GM18498 (cell line): ENCODE data around the gene PAX7.

ENCODE experiments used
- ATAC-seq: cut with Tn5 transposase; IDR thresholded peaks from one replicate; pipeline ENCODE4 v1.9.1; 2021; ENCODE audit warnings: mild to moderate bottlenecking, moderate library complexity; ENCODE audit not compliant: unreplicated experiment

The PAX7 gene

GRCh38 chr1:18618546-18619466 lies 11.8 kb upstream of the PAX7 start:
- ATAC-seq, result no peak

DNA sequence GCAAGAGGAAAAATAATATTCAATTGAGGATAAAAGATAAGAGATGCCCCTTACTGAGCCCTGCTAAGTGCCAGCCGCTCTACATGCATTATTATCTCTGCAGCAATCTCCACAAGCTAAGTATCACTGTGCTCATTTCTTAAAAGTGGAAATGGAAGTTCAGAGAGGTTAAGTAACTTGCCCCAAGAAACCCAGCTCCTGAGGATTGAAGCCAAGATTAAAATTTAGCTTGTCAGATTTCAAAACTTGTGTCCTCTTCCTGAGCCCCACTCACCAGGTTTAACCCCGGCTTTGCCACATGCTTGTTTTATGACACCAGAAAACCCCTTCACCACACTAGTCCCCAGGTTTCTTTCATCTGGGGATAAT lies 11.2 kb upstream of the PAX7 start:
- no peak for ATAC-seq

GRCh38 chr1:18628511-18628910 lies 2.1 kb upstream of the PAX7 start:
- ATAC-seq, result no peak

DNA sequence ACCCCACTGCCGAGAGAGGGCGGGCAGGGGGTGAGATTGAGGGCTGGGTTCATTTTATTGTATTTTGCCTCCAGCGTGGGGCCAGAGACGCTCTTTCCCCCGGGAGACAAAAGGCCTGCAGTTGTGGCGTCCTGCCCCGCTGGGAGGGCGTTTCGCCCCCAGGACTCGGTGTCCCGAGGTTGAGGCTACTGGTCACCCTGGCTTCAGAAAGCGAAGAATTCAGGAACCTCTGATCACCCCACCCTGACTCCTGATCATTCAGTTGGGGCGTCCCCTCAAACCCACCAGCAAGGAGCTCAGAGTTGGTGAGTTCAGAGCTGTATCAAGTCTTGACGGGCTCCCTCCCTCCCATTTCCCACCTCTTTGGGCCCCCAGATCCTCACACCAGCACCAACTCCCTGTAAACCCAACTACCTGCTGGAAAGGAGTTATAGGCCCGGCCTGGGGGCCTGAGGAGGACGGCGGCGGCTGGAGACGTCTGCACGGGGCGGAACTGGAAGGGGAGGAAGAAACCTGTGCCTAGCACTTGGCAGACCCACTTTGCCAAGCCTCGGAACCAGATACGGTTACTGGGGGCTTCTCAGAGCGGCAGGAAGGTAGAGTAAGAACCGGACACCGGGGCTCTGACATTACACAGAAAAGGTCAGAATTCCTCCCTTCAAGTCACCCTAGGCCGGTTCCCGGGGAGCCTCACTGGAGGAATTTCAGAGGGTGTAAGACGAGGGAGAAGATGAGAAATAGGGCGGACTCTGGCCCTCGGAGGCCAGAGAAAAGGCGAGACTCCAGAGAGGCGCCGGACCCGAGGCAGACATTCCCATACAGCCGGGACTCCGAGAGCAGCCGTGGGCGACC lies 761 bp upstream of the PAX7 start:
- no peak for ATAC-seq

DNA sequence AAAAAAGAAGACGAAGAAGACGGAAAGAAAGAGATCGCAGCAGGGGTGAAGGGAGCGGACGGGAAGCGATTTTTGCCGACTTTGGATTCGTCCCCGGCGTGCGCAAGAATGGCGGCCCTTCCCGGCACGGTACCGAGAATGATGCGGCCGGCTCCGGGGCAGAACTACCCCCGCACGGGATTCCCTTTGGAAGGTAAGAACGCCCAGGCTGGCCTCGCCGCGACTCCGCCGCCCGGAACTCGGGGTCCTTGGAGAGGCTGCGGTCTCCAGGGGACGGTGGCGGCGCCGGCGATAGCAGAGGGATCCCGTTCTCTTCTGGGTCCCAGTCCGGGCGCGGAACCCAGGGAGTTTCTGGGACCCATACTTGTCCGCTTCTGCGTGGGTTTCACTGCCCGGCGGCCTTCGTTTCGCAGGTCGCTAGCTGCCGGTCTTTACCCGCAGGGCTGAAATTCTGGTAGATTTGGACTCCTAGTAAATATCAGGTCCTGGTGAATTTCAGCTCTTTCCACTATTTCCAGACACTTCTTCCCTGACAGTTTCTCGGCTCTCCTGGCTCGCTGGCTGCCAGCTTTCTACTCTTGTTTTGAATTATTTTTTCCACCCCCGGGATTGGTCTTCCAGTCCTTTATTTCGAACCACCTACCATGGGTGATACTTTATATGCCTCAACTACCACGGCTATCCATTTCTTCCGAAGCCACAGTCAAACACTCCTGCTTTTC lies 1.0 kb downstream of the PAX7 start:
- no peak for ATAC-seq

GRCh38 chr1:18632218-18632588 lies 1.6 kb downstream of the PAX7 start:
- no peak for ATAC-seq

GRCh38 chr1:18632783-18633421 lies 2.3 kb downstream of the PAX7 start:
- no peak for ATAC-seq

DNA sequence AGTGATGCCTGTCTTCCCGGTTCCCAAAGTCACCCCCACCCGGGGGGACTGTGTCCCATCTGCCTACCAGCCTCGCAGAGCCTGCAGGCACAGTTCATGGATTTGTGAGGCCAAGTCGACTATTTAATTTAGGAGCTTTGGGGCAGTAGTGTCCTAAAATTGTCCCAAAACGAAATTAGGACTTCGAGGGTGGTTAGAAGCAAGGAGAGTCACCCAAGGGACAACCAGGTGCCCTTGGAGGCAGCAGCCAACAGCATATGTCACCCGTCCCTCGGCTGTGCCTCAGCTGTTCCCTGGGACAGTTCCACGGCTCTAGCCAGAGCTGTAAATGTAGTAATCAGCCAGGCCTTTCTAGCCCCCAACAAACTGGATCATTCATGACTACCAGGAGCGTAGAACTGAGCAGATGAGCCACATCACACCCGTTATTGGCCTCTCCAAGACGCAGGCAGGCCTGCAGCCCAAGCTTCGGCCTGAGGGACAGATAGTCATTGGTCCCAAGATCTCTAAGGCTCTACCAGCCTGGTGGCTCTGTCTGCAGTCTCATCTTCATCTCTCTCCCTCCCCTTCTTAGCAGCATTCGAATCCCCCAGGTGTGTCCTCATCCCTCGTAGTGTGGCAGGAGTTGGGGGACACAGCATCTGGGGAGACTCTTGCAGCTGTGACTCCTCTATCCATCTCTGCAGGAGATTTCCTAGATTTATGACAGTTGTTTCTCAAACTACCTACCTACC lies 2.9 kb downstream of the PAX7 start:
- no peak for ATAC-seq

DNA sequence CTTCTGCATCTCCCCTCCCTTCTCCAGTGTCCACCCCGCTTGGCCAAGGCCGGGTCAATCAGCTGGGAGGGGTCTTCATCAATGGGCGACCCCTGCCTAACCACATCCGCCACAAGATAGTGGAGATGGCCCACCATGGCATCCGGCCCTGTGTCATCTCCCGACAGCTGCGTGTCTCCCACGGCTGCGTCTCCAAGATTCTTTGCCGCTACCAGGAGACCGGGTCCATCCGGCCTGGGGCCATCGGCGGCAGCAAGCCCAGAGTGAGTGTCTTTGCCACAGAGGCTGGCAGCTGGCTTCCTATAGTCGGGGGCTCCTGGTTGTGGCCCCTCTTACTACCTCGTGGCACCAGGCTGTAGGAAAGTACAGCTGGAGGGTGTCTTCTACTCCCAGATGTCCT lies 3.6 kb downstream of the PAX7 start:
- ATAC-seq, result no peak

GRCh38 chr1:18635070-18635577 lies 4.5 kb downstream of the PAX7 start:
- no peak for ATAC-seq

- ATAC-seq, result no peak
These were observed 5.4 kb downstream of the PAX7 start for GRCh38 chr1:18635891-18636595.

DNA sequence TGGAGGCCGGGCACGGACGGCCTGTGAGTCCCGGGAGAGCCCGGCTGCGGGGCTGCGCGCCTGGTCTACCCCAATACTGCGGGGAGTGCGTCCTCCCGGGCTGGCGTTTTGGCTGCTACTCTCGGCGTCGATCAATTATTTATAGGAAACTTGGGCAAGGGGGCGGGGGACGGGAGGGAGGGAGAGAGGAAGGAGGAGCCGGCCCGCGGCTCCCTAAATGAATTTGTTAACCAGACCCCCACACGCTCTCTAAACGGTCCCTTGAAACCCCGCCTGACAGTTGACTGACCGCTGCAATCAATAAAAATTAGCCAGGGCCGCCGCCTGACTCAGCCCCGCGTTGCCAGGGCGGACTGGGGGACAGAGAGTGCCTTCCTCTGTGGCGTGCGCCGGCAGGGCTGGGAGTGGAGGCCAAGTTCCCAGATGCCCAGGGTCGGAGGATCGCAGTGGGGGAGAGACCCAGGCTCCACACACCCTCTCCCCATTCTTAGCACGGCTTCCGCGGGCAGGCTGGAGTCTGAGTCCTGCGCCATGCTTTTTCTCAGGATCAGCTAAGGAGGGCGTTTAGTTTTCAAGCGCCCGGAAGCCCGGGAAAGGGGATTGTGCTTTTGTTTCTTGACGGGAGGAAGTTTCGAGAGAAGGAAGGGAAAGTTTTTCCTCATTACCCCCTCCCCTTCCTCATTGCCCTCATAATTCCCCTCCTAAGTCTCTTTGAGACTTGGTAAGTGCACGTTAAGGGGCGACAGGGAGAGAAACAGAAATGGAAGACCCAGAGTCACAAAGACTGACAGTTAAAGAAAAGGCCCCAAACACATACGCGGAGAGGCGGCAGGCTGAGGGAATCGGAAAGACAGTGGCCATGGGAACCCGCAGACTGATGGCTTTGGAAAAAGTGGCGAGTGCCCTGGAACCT lies 6.2 kb downstream of the PAX7 start:
- no peak for ATAC-seq

- ATAC-seq, result no peak
These were observed 6.9 kb downstream of the PAX7 start for GRCh38 chr1:18637511-18637960.

DNA sequence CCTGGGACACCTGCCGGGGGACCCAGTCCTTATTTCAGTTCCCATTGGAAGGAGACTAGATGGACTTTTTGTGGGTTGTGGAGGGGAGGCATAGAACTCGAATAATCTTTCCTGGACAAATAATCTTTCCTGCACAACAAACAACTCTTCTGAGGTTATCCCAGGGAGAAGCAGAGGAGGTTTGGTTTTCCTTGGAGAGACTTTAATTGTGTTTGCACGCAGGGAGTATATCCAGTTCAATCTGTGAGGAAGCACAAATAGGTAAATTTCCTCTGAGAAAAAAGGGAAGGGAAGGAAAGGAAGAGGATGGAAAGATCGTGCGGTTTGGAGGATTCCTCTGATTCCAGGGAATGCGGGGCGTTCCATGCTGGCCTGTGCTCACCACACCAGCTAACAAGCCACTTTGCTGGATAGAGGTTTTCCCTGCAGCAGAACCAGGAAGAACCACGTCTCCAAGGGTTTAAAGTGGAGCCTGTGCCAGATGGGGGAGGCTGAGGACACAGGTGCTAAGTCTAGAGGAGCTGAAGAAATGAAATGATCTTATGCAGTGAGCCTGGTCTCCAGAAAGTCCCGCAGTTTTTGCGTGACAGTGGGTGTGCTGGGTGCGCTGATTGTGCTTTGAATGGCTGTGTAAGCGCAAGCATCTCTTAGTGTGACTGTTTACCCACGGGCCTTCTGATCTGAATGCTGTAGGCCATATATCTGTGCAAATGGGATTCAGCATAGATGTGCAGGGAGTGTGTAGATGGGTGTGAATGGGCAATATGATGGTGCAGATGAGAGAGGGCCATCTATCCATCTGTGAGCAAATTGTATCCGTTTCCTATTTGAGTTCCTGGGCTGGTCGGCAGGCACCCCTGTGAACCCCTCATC lies 7.6 kb downstream of the PAX7 start:
- ATAC-seq, result no peak

DNA sequence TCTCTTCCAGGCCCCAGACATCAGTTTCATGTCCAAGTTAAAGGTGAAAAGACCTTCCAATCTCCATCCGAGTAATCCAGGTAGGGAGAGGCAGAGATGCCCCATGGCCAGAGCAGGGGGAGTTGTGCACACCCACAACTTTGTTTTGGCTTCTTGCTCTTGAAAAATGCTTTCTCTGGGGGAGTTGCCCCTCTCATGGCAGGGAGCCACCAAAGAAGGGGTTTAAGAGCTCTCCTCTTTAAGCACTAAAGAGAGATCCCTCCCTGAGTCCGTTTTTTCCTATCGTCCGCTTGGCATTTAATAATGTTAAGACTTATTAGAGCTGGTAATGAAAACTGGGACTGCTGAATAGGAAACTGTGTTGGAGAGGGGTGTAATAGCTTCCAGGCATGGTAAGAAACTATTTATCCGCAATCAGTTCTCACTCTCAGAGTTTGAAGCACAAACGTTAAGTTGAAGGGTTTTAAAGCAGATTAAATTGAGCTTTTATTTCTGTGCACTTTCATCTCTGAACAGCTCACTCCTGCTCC lies 8.3 kb downstream of the PAX7 start:
- no peak for ATAC-seq

DNA sequence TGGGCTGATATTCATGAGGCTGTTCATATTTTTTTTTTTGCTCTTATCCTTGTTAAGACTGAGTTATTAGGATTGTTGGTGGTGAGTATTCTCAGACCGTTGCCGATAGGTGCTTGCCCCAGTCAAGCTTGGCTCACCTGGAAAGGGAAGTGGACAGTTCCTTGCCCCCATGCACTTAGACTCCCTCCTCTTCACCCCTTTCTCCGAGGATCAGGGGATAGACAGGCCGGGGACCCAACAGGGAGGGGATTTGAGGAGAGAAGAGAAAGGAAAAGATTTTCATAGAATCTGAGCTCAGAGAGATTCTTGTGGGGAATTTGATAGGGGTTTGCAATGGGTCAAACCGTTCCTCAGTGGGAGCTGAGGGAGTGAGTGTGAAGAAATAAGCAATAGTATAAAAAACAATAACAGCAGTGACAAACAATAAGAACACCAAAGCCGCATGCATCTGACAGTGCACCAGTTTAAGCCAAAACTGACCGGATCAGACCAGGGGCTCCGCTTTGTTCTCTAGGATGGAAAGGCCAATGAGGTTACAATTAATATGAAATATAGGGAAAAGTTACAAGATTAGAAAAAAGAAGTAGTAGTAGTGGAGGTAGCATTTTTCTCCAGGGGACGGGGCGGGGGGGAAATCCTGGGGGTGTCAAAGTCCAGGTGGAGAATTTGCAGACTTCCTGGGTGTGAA lies 8.9 kb downstream of the PAX7 start:
- no peak for ATAC-seq
